Endothelial cell of hepatic sinusoid (primary cell): ENCODE results near the gene KIF26B.

Source experiments
- in situ Hi-C: cut with HindIII; loops from 2 replicates; pipeline ENCODE4 v1.10.0; 2017; ENCODE audit warnings: low sequenced_read_pairs

Gene KIF26B

GRCh38 chr1:245751726-245752470 is 597.1 kb downstream of the KIF26B start:
- in situ Hi-C loops: no loop called here

GRCh38 chr1:245752561-245752960 is 597.8 kb downstream of the KIF26B start:
- in situ Hi-C loops: no loop called here

DNA sequence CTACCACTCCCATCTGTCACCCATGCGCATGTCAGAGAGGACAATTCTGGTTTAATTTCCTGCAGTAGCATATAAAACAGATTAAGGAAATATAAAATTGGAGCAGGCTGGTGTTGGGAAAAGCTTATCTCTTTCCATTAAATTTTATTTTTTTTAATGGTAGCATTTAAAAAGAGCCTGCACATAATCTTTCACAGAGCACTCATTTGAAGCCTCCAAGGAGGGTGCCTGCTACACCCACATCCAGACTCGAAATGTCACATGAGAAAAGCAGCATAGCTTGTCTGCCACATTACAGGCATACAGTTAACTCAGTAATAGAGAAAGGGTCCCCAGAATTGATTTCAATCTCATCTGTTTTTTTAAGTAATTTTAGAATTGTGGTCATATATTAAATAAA is 599.0 kb downstream of the KIF26B start:
- in situ Hi-C loops: no loop called here

- in situ Hi-C loops: no loop called here
Measured at GRCh38 chr1:245754463-245754961, 599.7 kb downstream of the KIF26B start.
